Subcutaneous abdominal adipose tissue (tissue), 5 donors: ENCODE results near the gene ARSH.

Experiments
- H3K27ac ChIP-seq: one replicate; pipeline ENCODE4 v1.7.0; 2013; ENCODE audit warnings: low read depth, mild to moderate bottlenecking, inconsistent platforms, low read length, moderate library complexity
- H3K27me3 ChIP-seq, 5 donors: one replicate each; pipeline ENCODE4 v1.7.0; 2013; ENCODE audit warnings: low read length in 5 of 5, inconsistent platforms in 1 of 5; ENCODE audit not compliant: control insufficient read depth in 5 of 5, insufficient read depth in 4 of 5
- H3K36me3 ChIP-seq, 5 donors: one replicate each; pipeline ENCODE4 v1.7.0; 2013; ENCODE audit warnings: low read length in 5 of 5; ENCODE audit not compliant: control insufficient read depth in 5 of 5, insufficient read depth in 5 of 5
- H3K4me1 ChIP-seq, 5 donors: one replicate each; pipeline ENCODE4 v1.7.0; 2013; ENCODE audit warnings: low read length in 5 of 5, mild to moderate bottlenecking in 3 of 5, moderate library complexity in 1 of 5; ENCODE audit not compliant: control insufficient read depth in 5 of 5, insufficient read depth in 5 of 5
- H3K4me3 ChIP-seq, 5 donors: one replicate each; pipeline ENCODE4 v1.7.0; 2013; ENCODE audit warnings: low read length in 5 of 5, low read depth in 1 of 5
- H3K9ac ChIP-seq, 5 donors: one replicate each; pipeline ENCODE4 v1.7.0; 2013; ENCODE audit warnings: low read length in 5 of 5, mild to moderate bottlenecking in 4 of 5, moderate library complexity in 3 of 5
- H3K9me3 ChIP-seq, 5 donors: one replicate each; pipeline ENCODE4 v1.7.0; 2013; ENCODE audit warnings: low read length in 5 of 5; ENCODE audit not compliant: control insufficient read depth in 5 of 5
- donor health status: healthy.
- donor health status: healthy.
- donor health status: healthy.
- donor health status: healthy.
- donor health status: healthy.

Gene ARSH

GRCh38 chrX:3075959-3076358 lies 69.6 kb downstream of the ARSH start:
- peaks cover 0 to 13% (median 5%) of the 10 kb centered on the region in 5 donors for H3K27me3 ChIP-seq
- no peak overlapping the region for H3K27ac ChIP-seq
- no peaks in the 10 kb centered on the region for H3K4me1 ChIP-seq

DNA sequence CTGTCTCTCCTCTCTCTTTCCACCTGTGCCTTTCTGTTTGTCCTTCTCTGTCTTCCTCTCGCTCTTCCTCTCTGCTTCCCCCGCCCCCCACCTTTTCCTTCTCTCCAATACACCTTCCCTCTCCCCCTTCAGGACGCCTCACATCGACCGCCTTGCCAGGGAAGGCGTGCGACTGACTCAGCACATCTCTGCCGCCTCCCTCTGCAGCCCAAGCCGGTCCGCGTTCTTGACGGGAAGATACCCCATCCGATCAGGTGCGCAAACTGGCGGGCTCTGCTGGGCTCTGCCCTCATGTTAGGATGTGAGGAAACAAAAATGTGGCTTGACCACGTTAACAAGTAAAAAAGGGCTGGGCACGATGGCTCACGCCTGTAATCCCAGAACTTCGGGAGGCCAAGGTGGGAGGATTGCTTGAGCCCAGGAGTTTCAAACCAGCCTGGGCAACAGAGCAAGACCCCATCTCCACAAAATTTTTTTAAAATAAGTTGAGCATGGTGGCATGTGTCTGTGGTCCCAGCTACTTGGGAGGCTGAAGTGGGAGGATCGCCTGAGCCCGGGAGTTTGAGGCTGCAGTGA lies 70.2 kb downstream of the ARSH start:
- Histone ChIP-seq H3K27ac (no peak overlapping the region), H3K9ac (no peak overlapping the region), H3K27me3 (peaks cover 0 to 13% (median 5%) of the 10 kb centered on the region in 5 donors), H3K4me3 (no peak overlapping the region), H3K9me3 (no peaks in the 10 kb centered on the region), H3K36me3 (no peaks in the 10 kb centered on the region), H3K4me1 (no peaks in the 10 kb centered on the region)

More at GRCh38 chrX:3075959-3076358, 69.6 kb downstream of the ARSH start:
- no peaks in the 10 kb centered on the region for H3K9me3 ChIP-seq
- no peak overlapping the region for H3K9ac ChIP-seq
- no peak overlapping the region for H3K4me3 ChIP-seq
- no peaks in the 10 kb centered on the region for H3K36me3 ChIP-seq
